Chondrocyte (in vitro differentiated cells): ENCODE data around the gene TSPAN9. TPM values are rescaled to one million over a fixed set of nuclear protein-coding genes. Genes with fewer than 3 reads are reported as not detected.
A peak's percentile ranks its signal among the peaks of the same experiment; 100 is the strongest.

Source experiments
- DNase-seq: peaks from one replicate; pipeline ENCODE4 v3.0.0; 2021; ENCODE audit warnings: mixed read lengths, low spot score
- H3K27ac Mint-ChIP-seq: one replicate; pipeline ENCODE4 v1.8.0; 2021; ENCODE audit warnings: mild to moderate bottlenecking, moderate library complexity, mixed read lengths; ENCODE audit not compliant: unreplicated experiment
- H3K27me3 Mint-ChIP-seq: 2 replicates; pipeline ENCODE4 v1.8.0; 2021; ENCODE audit warnings: low read depth, mixed read lengths
- H3K36me3 Mint-ChIP-seq: 2 replicates; pipeline ENCODE4 v1.8.0; 2021; ENCODE audit warnings: low read depth, mixed read lengths
- H3K4me1 Mint-ChIP-seq: 2 replicates; pipeline ENCODE4 v1.8.0; 2021; ENCODE audit warnings: low read depth, mild to moderate bottlenecking, mixed read lengths
- H3K4me3 Mint-ChIP-seq: one replicate; pipeline ENCODE4 v1.8.0; 2021; ENCODE audit warnings: mild to moderate bottlenecking, moderate library complexity, mixed read lengths; ENCODE audit not compliant: unreplicated experiment
- H3K9me3 Mint-ChIP-seq: 2 replicates; pipeline ENCODE4 v1.8.0; 2021; ENCODE audit warnings: low read depth, mixed read lengths
- total RNA-seq: library from RNA; stranded (reverse); gene quantifications from 3 replicates; pipeline ENCODE4 v1.2.1, GENCODE V29; 2021
- TF ChIP-seq, protein P1 (sequence below): fragments of 200-600 bp; sonication (generic); IDR thresholded peaks from 2 replicates; pipeline ENCODE4 v1.5.0; 2021; ENCODE audit warnings: antibody characterized with exemption, mild to moderate bottlenecking, moderate library complexity

TSPAN9 gene
- total RNA-seq, 1 donor from 2014 or later, result 50.4 TPM

DNA sequence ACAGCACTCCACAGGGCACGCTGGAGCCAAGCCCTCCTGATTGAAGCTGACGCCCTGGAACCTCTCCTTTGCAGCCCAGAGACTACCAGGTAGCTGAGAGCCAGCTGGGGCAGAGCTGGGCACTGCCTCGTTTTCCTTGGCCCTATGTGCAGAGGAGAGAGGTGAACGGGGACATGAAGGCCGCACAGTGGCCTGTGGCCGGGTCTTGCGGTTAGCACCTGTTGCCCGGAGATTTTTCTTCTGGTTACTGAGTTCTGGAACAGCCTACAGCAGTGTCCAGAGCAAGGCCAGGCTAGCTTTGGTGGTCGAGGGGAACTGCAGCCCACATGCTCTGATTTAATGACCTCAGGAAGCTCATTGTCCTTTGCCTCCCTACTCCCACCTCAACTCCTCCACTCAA, 212.5 kb downstream of the TSPAN9 start:
- Mint-ChIP-seq H3K9me3 (no peaks in the 10 kb centered on the region), H3K4me3 (no peak overlapping the region), H3K4me1 (peaks cover 5% of the 10 kb centered on the region), H3K36me3 (peaks cover 4% of the 10 kb centered on the region), H3K27ac (no peak overlapping the region), H3K27me3 (no peaks in the 10 kb centered on the region)
- DNase-seq, result no peak
- TF ChIP-seq, protein P1, sequence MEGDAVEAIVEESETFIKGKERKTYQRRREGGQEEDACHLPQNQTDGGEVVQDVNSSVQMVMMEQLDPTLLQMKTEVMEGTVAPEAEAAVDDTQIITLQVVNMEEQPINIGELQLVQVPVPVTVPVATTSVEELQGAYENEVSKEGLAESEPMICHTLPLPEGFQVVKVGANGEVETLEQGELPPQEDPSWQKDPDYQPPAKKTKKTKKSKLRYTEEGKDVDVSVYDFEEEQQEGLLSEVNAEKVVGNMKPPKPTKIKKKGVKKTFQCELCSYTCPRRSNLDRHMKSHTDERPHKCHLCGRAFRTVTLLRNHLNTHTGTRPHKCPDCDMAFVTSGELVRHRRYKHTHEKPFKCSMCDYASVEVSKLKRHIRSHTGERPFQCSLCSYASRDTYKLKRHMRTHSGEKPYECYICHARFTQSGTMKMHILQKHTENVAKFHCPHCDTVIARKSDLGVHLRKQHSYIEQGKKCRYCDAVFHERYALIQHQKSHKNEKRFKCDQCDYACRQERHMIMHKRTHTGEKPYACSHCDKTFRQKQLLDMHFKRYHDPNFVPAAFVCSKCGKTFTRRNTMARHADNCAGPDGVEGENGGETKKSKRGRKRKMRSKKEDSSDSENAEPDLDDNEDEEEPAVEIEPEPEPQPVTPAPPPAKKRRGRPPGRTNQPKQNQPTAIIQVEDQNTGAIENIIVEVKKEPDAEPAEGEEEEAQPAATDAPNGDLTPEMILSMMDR, result no peak

GRCh38 chr12:3291939-3292338, 214.8 kb downstream of the TSPAN9 start:
- no peak overlapping the region for H3K27ac Mint-ChIP-seq

DNA sequence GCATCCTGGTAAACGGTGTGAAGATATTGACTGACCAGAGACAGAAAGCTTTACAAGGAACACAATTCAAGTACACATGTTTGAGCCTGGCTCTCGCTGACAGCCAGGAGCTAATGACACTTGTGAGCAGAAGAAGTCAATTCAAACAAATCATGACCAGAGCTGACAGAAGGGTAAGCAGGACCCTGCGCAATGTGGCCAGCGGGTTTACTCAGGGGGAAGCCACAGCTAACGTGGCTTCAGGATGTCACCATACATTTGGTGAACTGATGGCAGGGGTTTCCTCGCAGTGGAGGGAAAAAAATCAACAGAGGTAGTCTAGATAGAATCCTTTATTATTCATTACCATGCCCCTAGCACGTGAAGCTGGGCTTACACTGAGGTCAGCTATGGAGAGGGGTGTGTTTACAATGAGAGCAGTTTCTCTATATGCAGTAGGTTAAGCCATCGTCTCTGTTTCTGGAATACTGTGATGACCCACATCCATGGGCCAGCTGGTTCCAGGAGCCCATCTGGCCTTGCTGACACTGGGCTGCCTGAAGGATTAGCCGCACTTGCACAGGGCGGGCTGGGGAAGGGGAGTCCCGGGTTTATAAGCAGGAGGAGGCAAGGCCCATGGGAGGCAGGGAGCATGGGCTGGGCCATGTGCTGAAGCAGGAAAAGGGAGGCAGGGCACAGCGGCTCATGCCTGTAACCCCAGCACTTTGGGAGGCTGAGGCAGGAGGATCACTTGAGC, 215.7 kb downstream of the TSPAN9 start:
- no peak for DNase-seq
- H3K4me1 Mint-ChIP-seq, result peaks cover 5% of the 10 kb centered on the region

More at GRCh38 chr12:3291939-3292338, 214.8 kb downstream of the TSPAN9 start:
- Mint-ChIP-seq H3K4me1 (peaks cover 5% of the 10 kb centered on the region), H3K27me3 (no peaks in the 10 kb centered on the region), H3K9me3 (no peaks in the 10 kb centered on the region), H3K4me3 (no peak overlapping the region), H3K36me3 (no peaks in the 10 kb centered on the region)
- no peak for DNase-seq
- TF ChIP-seq, protein P1, result no peak

DNA sequence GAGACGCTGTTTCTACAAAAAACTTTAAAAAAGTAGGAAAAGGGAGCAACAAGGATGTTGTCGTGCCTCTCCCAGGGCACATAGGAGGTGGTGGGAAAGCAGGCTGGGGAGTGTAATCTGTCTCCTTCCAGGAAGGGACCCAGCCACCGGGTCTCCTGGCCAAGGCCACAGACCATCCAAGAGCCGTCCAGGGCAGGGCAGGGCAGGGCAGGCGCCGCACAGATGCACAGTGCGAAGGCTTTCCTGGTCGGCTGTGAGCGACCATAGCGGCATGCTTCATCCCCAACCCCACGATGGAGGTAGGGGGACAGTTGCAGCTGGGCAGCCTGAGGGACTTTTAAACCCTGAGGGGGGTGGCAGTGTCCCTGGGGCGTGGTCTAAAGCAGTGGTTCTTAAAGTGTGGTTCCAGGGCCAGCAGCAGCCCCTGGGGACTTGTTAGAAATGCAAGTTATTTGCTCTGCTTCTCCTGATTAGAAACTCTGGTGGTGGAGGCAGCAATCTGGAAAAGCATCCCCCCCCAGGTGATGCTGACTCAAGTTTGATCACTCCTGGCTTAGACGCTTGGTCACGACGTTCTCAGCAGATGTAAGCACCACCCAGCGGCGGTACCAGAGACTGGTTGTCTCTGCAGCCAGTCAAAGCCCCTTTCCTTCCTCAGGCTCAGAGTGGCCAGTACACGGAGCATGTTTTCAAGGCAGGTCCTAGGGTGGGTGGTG, 216.4 kb downstream of the TSPAN9 start:
- no peak overlapping the region for H3K27ac Mint-ChIP-seq
- H3K9me3 Mint-ChIP-seq, result no peaks in the 10 kb centered on the region
- H3K4me3 Mint-ChIP-seq, result no peak overlapping the region
- peaks cover 5% of the 10 kb centered on the region for H3K4me1 Mint-ChIP-seq
- H3K36me3 Mint-ChIP-seq, result no peaks in the 10 kb centered on the region
- DNase-seq, result no peak
- TF ChIP-seq, protein P1, result peak; percentile 22
- no peaks in the 10 kb centered on the region for H3K27me3 Mint-ChIP-seq

More for the DNA sequence above, 215.7 kb downstream of the TSPAN9 start:
- TF ChIP-seq, protein P1, result no peak
- Mint-ChIP-seq H3K27me3 (no peaks in the 10 kb centered on the region), H3K4me3 (no peak overlapping the region), H3K36me3 (no peaks in the 10 kb centered on the region), H3K27ac (no peak overlapping the region), H3K9me3 (no peaks in the 10 kb centered on the region)

DNA sequence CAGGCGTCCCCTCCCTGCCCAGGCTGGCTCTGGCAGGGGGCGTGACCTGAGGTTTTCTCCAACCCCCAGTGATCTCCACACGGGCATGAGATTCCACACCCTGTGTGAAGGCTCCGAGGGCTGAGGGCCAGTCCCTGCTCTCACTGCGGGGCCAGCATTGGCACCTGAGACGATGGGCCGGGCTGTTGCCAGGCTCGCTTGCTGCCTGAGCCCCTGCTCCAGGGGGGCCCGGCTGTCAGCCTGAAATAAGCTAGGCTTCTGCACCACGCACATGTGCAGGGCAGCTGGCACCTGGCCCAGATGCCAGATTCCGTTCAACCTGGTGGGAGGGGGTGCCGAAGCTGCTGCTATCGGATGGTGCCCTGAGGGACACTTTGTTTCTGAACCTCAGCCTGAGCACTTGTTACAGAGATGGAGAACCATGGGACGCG, 217.3 kb downstream of the TSPAN9 start:
- Mint-ChIP-seq H3K9me3 (no peaks in the 10 kb centered on the region), H3K4me3 (no peak overlapping the region), H3K27me3 (peaks cover 1% of the 10 kb centered on the region), H3K4me1 (peaks cover 6% of the 10 kb centered on the region), H3K36me3 (no peaks in the 10 kb centered on the region), H3K27ac (no peak overlapping the region)
- no peak for DNase-seq
- TF ChIP-seq, protein P1, result no peak
